HepG2 (cell line): ENCODE results near the gene AMOTL2. TPM values are rescaled to one million over a fixed set of nuclear protein-coding genes. Genes with fewer than 3 reads are reported as not detected.
A peak's percentile ranks its signal among the peaks of the same experiment; 100 is the strongest.

Experiments used
- ATAC-seq: fragments of 200-7000 bp; cut with Tn5 transposase; 3 replicates; pipeline ENCODE4 v1.9.1; 2020; ENCODE audit warnings: mild to moderate bottlenecking, moderate library complexity
- BruUV-seq: library from RNA; stranded (reverse); fragments of 400-500 nt; replicated peaks from 2 replicates; lab custom pipeline; 2021; lab: Mats Ljungman, UMichigan
- CTCF ChIA-PET: fragments of 300-600 bp; formaldehyde crosslinking; extraction: SDS; loops from one replicate; lab custom pipeline; 2021; ENCODE audit warnings: low total read pairs, inconsistent platforms, low intra/inter-chr PET ratio; lab: Yijun Ruan, JAX
- POLR2A ChIA-PET: fragments of 350-600 bp; sonication (Branson Sonifier 250); formaldehyde crosslinking; loops from one replicate; lab custom pipeline; 2020; ENCODE audit warnings: antibody characterized with exemption, inconsistent platforms; lab: Yijun Ruan, JAX
- DNase-seq: peaks from one replicate; pipeline ENCODE4 v3.0.0-alpha.2; 2015; ENCODE audit warnings: low spot score
- FAIRE-seq: peaks from 3 replicates; lab custom pipeline; 2011; peaks lifted over from hg19 to GRCh38; lab: Jason Lieb, UNC
- H2AFZ ChIP-seq: one replicate; pipeline ENCODE4 v1.6.1; 2011; ENCODE audit warnings: low read length, inconsistent platforms
- H3K27ac ChIP-seq: fragments of 300-600 bp; 3 replicates; pipeline ENCODE4 v1.8.0; 2011; ENCODE audit warnings: mixed run types, mild to moderate bottlenecking, mixed read lengths, low read length, inconsistent platforms; ENCODE audit not compliant: insufficient read depth; ENCODE audit errors: extremely low read length
- H3K27me3 ChIP-seq, 2 experiments: fragments of 200-600 bp in 1 of 2; 2 replicates in 1 of 2; 3 replicates in 1 of 2; pipeline versions ENCODE4 v1.6.0 to v1.8.0; 2011; ENCODE audit warnings: low read length in 2 of 2, mild to moderate bottlenecking in 2 of 2, moderate library complexity in 2 of 2, inconsistent platforms in 1 of 2; ENCODE audit not compliant: insufficient read depth in 2 of 2, control insufficient read depth in 1 of 2
- H3K36me3 ChIP-seq, 2 experiments: fragments of 200-600 bp in 1 of 2; replicated peaks in 1 of 2; 2 replicates in 1 of 2; 3 replicates in 1 of 2; pipeline versions ENCODE4 v1.5.1 to v1.8.0; 2011; ENCODE audit warnings: low read length in 2 of 2, inconsistent platforms in 1 of 2; ENCODE audit not compliant: insufficient read depth in 2 of 2, control insufficient read depth in 1 of 2
- H3K4me1 ChIP-seq: 2 replicates; pipeline ENCODE4 v1.5.1; 2012; ENCODE audit warnings: low read length, inconsistent platforms; ENCODE audit not compliant: insufficient read depth
- H3K4me2 ChIP-seq: 2 replicates; pipeline ENCODE4 v1.6.0; 2011; ENCODE audit warnings: low read depth, low read length, inconsistent platforms
- H3K4me3 ChIP-seq, 3 experiments: fragments of 200-600 bp in 1 of 3; sonication (generic), shearing (Covaris generic) in 1 of 3; replicated peaks in 1 of 3; 2 replicates each; pipeline ENCODE4 v1.5.1; 2011 to 2016; ENCODE audit warnings: low read length in 3 of 3, inconsistent platforms in 2 of 3, low read depth in 2 of 3, mild to moderate bottlenecking in 2 of 3, control low read depth in 1 of 3, mixed read lengths in 1 of 3; ENCODE audit not compliant: insufficient read depth in 1 of 3
- H3K79me2 ChIP-seq: one replicate; pipeline ENCODE4 v1.6.1; 2011; ENCODE audit warnings: low read length, inconsistent platforms; ENCODE audit not compliant: insufficient read depth
- H3K9ac ChIP-seq: 2 replicates; pipeline ENCODE4 v1.6.0; 2011; ENCODE audit warnings: mild to moderate bottlenecking, low read depth, low read length, inconsistent platforms; ENCODE audit not compliant: insufficient read depth
- H3K9me3 ChIP-seq: 2 replicates; pipeline ENCODE4 v1.5.1; 2012; ENCODE audit warnings: mild to moderate bottlenecking, low read length
- H4K20me1 ChIP-seq: 2 replicates; pipeline ENCODE4 v1.6.0; 2011; ENCODE audit warnings: inconsistent platforms, mild to moderate bottlenecking, low read length, moderate library complexity; ENCODE audit not compliant: insufficient read depth
- AGO2 ChIP-seq: fragments of 200-400 bp; formaldehyde crosslinking; optimal IDR thresholded peaks from 2 replicates; pipeline ENCODE3; 2017; ENCODE audit warnings: mild to moderate bottlenecking, low read depth, low read length, moderate library complexity
- CBX1 ChIP-seq: IDR thresholded peaks from one replicate; pipeline ENCODE4 v1.6.1; 2016; ENCODE audit warnings: antibody characterized with exemption, low read depth
- EZH2 ChIP-seq: conservative IDR thresholded peaks from 2 replicates; pipeline ENCODE4 v1.6.1; 2012; ENCODE audit warnings: mild to moderate bottlenecking, low read depth, low read length, moderate library complexity
- HIC2 ChIP-seq: sonication (generic); formaldehyde crosslinking; IDR thresholded peaks from 2 replicates; pipeline ENCODE4 v1.9.0; 2022; ENCODE audit warnings: low read depth, missing genetic modification reagents
- HNRNPL ChIP-seq: fragments of 200-400 bp; formaldehyde crosslinking; IDR thresholded peaks from 2 replicates; pipeline ENCODE4 v1.6.1; 2017; ENCODE audit warnings: mild to moderate bottlenecking, low read depth, low read length
- MNT ChIP-seq: fragments of 450-650 bp; IDR thresholded peaks from 2 replicates; pipeline ENCODE4 v1.6.1; 2016
- POLR2G ChIP-seq: fragments of 200-400 bp; formaldehyde crosslinking; IDR thresholded peaks from 2 replicates; pipeline ENCODE4 v1.6.1; 2018; ENCODE audit warnings: mild to moderate bottlenecking, low read depth, low read length, moderate library complexity
- PRMT3 ChIP-seq: sonication (generic); formaldehyde crosslinking; IDR thresholded peaks from 2 replicates; pipeline ENCODE4 v1.8.1; 2022; ENCODE audit warnings: low read depth, mild to moderate bottlenecking, moderate library complexity, missing genetic modification reagents, borderline replicate concordance
- RORA ChIP-seq: sonication (generic); formaldehyde crosslinking; IDR thresholded peaks from 2 replicates; pipeline ENCODE4 v1.5.0; 2020; ENCODE audit warnings: mild to moderate bottlenecking, missing genetic modification reagents, moderate library complexity
- TCF12 ChIP-seq, 2 experiments: fragments of 450-650 bp in 1 of 2; sonication (generic) in 1 of 2; formaldehyde crosslinking in 1 of 2; IDR thresholded peaks; 2 replicates each; pipeline versions ENCODE4 v1.6.1 to v1.8.0; 2017 to 2022; ENCODE audit warnings: antibody characterized with exemption in 1 of 2, mild to moderate bottlenecking in 1 of 2, missing genetic modification reagents in 1 of 2, moderate library complexity in 1 of 2
- TCF7 ChIP-seq: sonication (generic); IDR thresholded peaks from 2 replicates; pipeline ENCODE4 v1.6.1; 2016; ENCODE audit warnings: antibody characterized with exemption, low read depth
- ZFYVE20 ChIP-seq: sonication (generic); formaldehyde crosslinking; IDR thresholded peaks from 2 replicates; pipeline ENCODE4 v1.8.0; 2023; ENCODE audit warnings: low read depth, mild to moderate bottlenecking, moderate library complexity, missing genetic modification reagents, borderline replicate concordance
- ZNF17 ChIP-seq: sonication (generic); formaldehyde crosslinking; IDR thresholded peaks from 2 replicates; pipeline ENCODE4 v1.5.0; 2020; ENCODE audit warnings: mild to moderate bottlenecking, missing genetic modification reagents
- ZNF263 ChIP-seq: sonication (generic); formaldehyde crosslinking; IDR thresholded peaks from 2 replicates; pipeline ENCODE4 v1.4.0; 2020; ENCODE audit warnings: missing genetic modification reagents
- WGBS: methylation state at CpG from one replicate; pipeline ENCODE4 v1.1.6; 2017; ENCODE audit warnings: low lambda C conversion rate; 5-methylcytosine and 5-hydroxymethylcytosine counted together
- in situ Hi-C: cut with HindIII; loops from 2 replicates; pipeline ENCODE4 v1.10.0; 2017; ENCODE audit warnings: low pct_unique_long_range_greater_than_20kb; ENCODE audit not compliant: extremely low pct_ligation_motif_present
- intact Hi-C: fragments of 100-400 bp; cut with micrococcal nuclease; formaldehyde crosslinking; loops from one replicate; pipeline ENCODE4 v1.10.0; 2022; ENCODE audit not compliant: unreplicated experiment
- polyA plus RNA-seq, 8 experiments: library from polyadenylated mRNA; depleted of rRNA in 3 of 8; stranded (reverse) in 7 of 8; unstranded in 1 of 8; fragments of >200 nt; fragmentation: Illumina TruSeq in 4 of 8; extraction: Trizol in 4 of 8; gene quantifications; 2 replicates each; pipeline versions ENCODE4 v1.2.1 to v1.2.3, GENCODE V29; 2011 to 2016; ENCODE audit warnings: low read depth in 4 of 8, missing spikeins in 1 of 8, mixed read lengths in 1 of 8; ENCODE audit not compliant: insufficient read depth in 1 of 8
- total RNA-seq, 5 experiments: library from RNA; depleted of rRNA; stranded (reverse); fragments of >200 nt; fragmentation: Illumina TruSeq; extraction: Trizol; gene quantifications; 2 replicates each; pipeline ENCODE4 v1.2.3, GENCODE V29; 2016; ENCODE audit warnings: low read depth in 1 of 5
- TF ChIP-seq, protein P1 (sequence below): sonication (generic); formaldehyde crosslinking; IDR thresholded peaks from 2 replicates; pipeline ENCODE4 v1.5.1; 2020; ENCODE audit warnings: mild to moderate bottlenecking, moderate library complexity, missing genetic modification reagents

Gene AMOTL2
- total and polyA plus RNA-seq, 2 of the 13 experiments (the other 11 are each of a cell fraction or from before 2014, with no cell fraction given), result 17.3 to 18.5 TPM

- WGBS, result 86% methylated on average over 4 of the region's 7 CpGs
- FAIRE-seq, result no peak
- peak; percentile 55 for ATAC-seq
- Histone ChIP-seq H3K79me2 (no peaks in the 10 kb centered on the region), H3K27ac (no peak overlapping the region), H3K9me3 (no peaks in the 10 kb centered on the region), H3K9ac (no peak overlapping the region), H2AFZ (no peak overlapping the region), H4K20me1 (peaks cover 6% of the 10 kb centered on the region; the same call in 1 of the 2 replicates), H3K4me3 (no peak overlapping the region), H3K36me3 (peaks cover 15 to 25% of the 10 kb centered on the region in 2 experiments), H3K27me3 (no peaks in the 10 kb centered on the region), H3K4me2 (peak overlapping the region; percentile 30), H3K4me1 (peaks cover 72% of the 10 kb centered on the region)
- POLR2A ChIA-PET, result interaction anchor here (2.4 to 14.6 kb wide), 3 partner anchors 11 to 40 kb away, joined by 13 to 140 read pairs (median 24); partner anchors contain the start of gene AMOTL2
- intact Hi-C loops, result loop anchor here (2.0 kb wide), 1 partner anchor 45 kb away; no protein-coding TSS in a partner anchor
- no peak for DNase-seq
- no TSS peak for BruUV-seq
- CTCF ChIA-PET, result interaction anchor here (0.6 kb wide), 1 partner anchor 43 kb away, joined by 3 read pairs; no protein-coding TSS in a partner anchor
- in situ Hi-C loops, result no loop called here
- TF ChIP-seq POLR2G (peak; percentile 45; the same call in 1 of the 2 replicates), ZFYVE20 (CRISPR knock-in tag) (no peak), RORA (CRISPR knock-in tag) (no peak), HNRNPL (0 out of 2 replicates have a peak, but pooled peaks have one; percentile 33), EZH2 (no peak), MNT (peak; percentile 91), ZNF17 (no peak), PRMT3 (CRISPR knock-in tag) (0 out of 2 replicates have a peak, but pooled peaks have one; percentile 52), CBX1 (no peak), TCF12 (IDR thresholded peaks at IDR 0.05) (no peak), TCF12 (CRISPR knock-in tag; IDR thresholded peaks at IDR 0.05) (no peak), TCF7 (no peak), ZNF263 (no peak), AGO2 (peak; percentile 35), HIC2 (CRISPR knock-in tag) (0 out of 2 replicates have a peak, but pooled peaks have one; percentile 18)
- TF ChIP-seq, protein P1, sequence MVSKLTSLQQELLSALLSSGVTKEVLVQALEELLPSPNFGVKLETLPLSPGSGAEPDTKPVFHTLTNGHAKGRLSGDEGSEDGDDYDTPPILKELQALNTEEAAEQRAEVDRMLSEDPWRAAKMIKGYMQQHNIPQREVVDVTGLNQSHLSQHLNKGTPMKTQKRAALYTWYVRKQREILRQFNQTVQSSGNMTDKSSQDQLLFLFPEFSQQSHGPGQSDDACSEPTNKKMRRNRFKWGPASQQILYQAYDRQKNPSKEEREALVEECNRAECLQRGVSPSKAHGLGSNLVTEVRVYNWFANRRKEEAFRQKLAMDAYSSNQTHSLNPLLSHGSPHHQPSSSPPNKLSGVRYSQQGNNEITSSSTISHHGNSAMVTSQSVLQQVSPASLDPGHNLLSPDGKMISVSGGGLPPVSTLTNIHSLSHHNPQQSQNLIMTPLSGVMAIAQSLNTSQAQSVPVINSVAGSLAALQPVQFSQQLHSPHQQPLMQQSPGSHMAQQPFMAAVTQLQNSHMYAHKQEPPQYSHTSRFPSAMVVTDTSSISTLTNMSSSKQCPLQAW (CRISPR knock-in tag), result 0 out of 2 replicates have a peak, but pooled peaks have one; percentile 38
Measured at GRCh38 chr3:134353831-134354611, 20.2 kb downstream of the AMOTL2 start.
